Measurements from ENCODE around the gene MT1HL1.

Gene MT1HL1

DNA sequence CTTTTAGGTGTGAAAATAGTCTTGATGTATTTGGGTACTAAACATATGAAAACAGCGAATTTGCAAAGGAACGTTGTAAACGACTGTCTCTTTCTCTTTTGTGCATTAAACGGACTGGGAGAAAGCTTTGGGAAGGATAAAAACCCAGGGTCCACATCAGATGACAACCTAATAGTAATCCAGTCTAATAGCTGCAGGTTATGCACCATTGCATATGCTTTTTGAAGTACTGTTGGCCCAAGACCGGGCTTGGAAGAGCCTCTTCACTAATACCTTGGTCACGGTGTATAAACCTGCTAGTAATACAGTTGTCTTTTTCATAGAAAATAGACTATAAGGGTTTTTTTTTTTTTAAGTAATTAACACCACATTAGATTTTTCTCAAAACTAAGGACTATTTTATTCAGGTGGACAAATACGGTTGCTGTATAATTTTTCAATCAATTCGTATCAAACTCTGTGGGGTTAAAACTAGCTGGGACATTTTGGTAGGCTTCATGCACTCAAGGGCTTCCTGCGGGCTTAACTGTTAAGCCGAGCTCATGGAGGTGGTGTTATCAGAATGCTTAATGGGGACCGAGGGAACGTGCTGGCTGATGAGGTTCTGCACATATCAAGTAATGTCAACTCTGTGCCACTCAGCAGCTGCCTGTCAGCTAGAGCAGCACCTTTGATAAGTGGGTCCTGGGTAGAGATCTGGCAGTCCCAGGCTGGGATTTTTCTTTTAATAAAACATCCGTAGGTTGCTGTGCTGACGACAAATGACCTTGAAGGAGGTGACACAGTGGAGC, 39.8 kb upstream of the MT1HL1 start:
- TF ChIP-seq SIN3A (IDR thresholded peaks at IDR 0.05; ENCODE audit: borderline replicate concordance, insufficient read depth, low read length): no peak
- no peak for TF ChIP-seq FOXP2 (optimal IDR thresholded peaks at IDR 0.05; ENCODE audit: borderline replicate concordance, extremely low read depth, extremely low read length, insufficient read depth)
- TF ChIP-seq, protein P1, sequence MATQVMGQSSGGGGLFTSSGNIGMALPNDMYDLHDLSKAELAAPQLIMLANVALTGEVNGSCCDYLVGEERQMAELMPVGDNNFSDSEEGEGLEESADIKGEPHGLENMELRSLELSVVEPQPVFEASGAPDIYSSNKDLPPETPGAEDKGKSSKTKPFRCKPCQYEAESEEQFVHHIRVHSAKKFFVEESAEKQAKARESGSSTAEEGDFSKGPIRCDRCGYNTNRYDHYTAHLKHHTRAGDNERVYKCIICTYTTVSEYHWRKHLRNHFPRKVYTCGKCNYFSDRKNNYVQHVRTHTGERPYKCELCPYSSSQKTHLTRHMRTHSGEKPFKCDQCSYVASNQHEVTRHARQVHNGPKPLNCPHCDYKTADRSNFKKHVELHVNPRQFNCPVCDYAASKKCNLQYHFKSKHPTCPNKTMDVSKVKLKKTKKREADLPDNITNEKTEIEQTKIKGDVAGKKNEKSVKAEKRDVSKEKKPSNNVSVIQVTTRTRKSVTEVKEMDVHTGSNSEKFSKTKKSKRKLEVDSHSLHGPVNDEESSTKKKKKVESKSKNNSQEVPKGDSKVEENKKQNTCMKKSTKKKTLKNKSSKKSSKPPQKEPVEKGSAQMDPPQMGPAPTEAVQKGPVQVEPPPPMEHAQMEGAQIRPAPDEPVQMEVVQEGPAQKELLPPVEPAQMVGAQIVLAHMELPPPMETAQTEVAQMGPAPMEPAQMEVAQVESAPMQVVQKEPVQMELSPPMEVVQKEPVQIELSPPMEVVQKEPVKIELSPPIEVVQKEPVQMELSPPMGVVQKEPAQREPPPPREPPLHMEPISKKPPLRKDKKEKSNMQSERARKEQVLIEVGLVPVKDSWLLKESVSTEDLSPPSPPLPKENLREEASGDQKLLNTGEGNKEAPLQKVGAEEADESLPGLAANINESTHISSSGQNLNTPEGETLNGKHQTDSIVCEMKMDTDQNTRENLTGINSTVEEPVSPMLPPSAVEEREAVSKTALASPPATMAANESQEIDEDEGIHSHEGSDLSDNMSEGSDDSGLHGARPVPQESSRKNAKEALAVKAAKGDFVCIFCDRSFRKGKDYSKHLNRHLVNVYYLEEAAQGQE (IDR thresholded peaks at IDR 0.05; ENCODE audit: insufficient read depth in 1 of 2, low read depth in 2 of 2, low read length in 2 of 2): no peak
- no peak for TF ChIP-seq TAF1 (IDR thresholded peaks at IDR 0.05; ENCODE audit: borderline replicate concordance, insufficient read depth, low read length)
- no peak for TF ChIP-seq POLR2AphosphoS5 (IDR thresholded peaks at IDR 0.05; ENCODE audit: low read depth, low read length)

DNA sequence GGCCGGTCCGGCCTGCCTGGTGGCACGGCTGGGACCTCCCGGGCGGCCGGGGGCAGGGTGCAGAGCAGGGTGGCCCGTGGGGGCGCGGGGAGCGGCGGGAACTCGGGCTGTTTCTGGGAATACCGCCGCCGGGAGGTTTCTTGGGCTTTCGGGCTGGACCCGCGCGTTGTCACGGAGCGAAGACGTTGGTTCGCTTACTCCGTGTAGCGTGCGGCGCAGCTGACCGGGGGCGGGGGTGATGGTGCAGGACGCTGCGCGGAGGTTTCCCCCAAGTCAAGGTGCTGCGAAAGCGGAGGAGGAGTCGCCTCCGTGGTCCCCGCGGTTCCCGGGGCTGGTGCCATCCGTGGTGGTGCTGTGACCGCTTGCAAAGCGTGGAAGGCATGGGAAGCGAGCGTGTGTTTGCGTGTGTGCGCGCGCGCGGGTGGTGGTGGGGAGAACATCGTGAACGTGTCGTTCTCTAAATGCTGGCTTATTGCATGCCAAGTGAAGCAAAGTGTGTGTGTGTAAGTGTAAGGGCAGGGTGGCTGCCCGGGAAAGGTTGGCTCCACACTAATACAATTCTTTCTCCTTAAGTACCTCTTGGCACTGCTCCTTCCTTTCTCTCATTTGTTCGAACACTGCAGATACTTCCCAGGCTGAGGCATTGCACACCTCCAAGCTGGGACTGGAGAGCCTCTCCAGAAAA, 38.8 kb upstream of the MT1HL1 start:
- no peak for TF ChIP-seq SIN3A (IDR thresholded peaks at IDR 0.05; ENCODE audit: borderline replicate concordance, insufficient read depth, low read length)
- TF ChIP-seq, protein P1 (IDR thresholded peaks at IDR 0.05; ENCODE audit: insufficient read depth in 1 of 2, low read depth in 2 of 2, low read length in 2 of 2): no peak
- TF ChIP-seq POLR2AphosphoS5 (IDR thresholded peaks at IDR 0.05; ENCODE audit: low read depth, low read length): no peak
- TF ChIP-seq FOXP2 (optimal IDR thresholded peaks at IDR 0.05; ENCODE audit: borderline replicate concordance, extremely low read depth, extremely low read length, insufficient read depth): no peak
- TF ChIP-seq TAF1 (IDR thresholded peaks at IDR 0.05; ENCODE audit: borderline replicate concordance, insufficient read depth, low read length): no peak

DNA sequence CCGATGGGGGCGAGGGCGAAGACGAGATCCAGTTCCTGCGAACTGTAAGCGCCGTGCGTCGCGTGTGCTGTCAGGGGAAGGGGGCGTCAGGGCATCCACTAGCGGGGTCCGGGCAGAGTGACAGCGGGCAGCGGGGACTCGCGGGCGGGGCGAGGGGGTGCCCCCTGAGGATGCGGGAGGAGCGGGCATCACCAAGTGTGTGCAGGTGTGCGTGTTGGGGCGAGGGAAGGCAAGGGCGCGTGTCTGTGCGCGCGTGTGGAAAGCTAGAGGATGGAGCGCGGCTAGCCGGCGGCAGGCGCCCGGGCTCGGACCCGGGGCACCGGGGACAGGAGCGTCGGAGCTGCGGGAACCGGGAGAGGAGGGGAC, 38.3 kb upstream of the MT1HL1 start:
- TF ChIP-seq TAF1 (IDR thresholded peaks at IDR 0.05; ENCODE audit: borderline replicate concordance, insufficient read depth, low read length) (no peak), POLR2AphosphoS5 (IDR thresholded peaks at IDR 0.05; ENCODE audit: low read depth, low read length) (no peak), SIN3A (IDR thresholded peaks at IDR 0.05; ENCODE audit: borderline replicate concordance, insufficient read depth, low read length) (no peak), FOXP2 (optimal IDR thresholded peaks at IDR 0.05; ENCODE audit: borderline replicate concordance, extremely low read depth, extremely low read length, insufficient read depth) (no peak)
- TF ChIP-seq, protein P1 (IDR thresholded peaks at IDR 0.05; ENCODE audit: insufficient read depth in 1 of 2, low read depth in 2 of 2, low read length in 2 of 2): no peak

DNA sequence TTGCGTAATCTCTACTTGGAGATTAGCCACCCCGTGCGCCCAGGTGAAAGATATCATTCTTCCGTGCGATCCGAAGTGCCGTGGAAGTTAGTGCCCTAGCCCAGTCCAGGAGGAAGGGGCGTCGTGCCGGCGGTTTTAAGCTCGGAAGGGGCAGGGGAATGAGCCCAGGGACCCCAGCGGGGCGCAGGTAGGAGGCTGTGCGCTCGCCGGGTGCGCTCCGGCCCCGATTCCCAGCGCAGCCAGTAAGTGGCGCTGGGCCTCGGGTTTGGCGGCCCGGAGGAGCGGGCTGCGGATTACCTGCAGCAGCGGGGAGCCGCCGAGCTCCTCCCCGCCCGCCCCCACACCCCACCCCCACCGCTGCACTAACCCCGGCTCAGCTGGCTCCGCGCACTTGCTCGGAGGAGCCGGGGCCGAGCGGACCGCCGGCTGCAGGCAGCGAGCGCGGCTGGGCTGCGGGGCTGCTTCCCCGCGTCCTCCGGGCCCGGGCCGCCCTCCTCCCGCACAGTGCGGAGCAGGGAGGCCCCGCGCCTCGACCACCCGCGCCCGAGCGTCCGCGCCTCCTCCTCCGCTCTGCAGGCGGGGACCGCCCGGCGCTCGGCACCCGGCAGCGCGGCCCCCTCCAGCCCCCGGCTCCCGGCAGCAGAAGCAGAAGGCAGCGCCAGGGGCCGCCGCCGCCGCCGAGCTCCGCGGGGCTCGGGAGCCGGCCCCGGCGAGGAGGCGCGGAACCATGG, 37.7 kb upstream of the MT1HL1 start, which contains the start of gene RYR2:
Gene RYR2 (plus strand): TSS at position 390 of the 731 bp plus-strand sequence. CDS start 338 bp downstream, at position 728.
- TF ChIP-seq TAF1 (IDR thresholded peaks at IDR 0.05; ENCODE audit: borderline replicate concordance, insufficient read depth, low read length): no peak
- TF ChIP-seq, protein P1 (IDR thresholded peaks at IDR 0.05; ENCODE audit: insufficient read depth in 1 of 2, low read depth in 2 of 2, low read length in 2 of 2): no peak
- TF ChIP-seq SIN3A (IDR thresholded peaks at IDR 0.05; ENCODE audit: borderline replicate concordance, insufficient read depth, low read length): no peak
- TF ChIP-seq FOXP2 (optimal IDR thresholded peaks at IDR 0.05; ENCODE audit: borderline replicate concordance, extremely low read depth, extremely low read length, insufficient read depth): no peak
- TF ChIP-seq POLR2AphosphoS5 (IDR thresholded peaks at IDR 0.05; ENCODE audit: low read depth, low read length): no peak

Data from PFSK-1 (cell line).